ENCODE measurements around the gene ARRB1.
"Not testable (repeated sequence)": the region's sequence is repeated elsewhere in the genome, so short reads cannot be mapped to it uniquely, and the experiment has no call there.

ARRB1 gene

DNA sequence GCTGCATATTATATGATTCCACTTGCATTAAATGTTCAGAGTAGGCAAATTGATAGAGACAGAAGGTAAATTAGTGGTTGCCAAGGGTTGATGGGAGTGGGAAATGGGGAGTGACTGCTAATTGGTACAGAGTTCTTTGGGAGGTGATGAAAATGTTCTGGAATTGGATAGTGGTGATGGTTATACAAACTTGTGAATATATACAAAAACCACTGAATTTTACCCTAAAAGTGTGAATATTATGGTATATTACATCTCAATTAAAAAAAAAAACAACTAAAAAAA lies 52.5 kb downstream of the ARRB1 start:
- no peak for DNase-seq (ENCODE audit: low read depth)

DNA sequence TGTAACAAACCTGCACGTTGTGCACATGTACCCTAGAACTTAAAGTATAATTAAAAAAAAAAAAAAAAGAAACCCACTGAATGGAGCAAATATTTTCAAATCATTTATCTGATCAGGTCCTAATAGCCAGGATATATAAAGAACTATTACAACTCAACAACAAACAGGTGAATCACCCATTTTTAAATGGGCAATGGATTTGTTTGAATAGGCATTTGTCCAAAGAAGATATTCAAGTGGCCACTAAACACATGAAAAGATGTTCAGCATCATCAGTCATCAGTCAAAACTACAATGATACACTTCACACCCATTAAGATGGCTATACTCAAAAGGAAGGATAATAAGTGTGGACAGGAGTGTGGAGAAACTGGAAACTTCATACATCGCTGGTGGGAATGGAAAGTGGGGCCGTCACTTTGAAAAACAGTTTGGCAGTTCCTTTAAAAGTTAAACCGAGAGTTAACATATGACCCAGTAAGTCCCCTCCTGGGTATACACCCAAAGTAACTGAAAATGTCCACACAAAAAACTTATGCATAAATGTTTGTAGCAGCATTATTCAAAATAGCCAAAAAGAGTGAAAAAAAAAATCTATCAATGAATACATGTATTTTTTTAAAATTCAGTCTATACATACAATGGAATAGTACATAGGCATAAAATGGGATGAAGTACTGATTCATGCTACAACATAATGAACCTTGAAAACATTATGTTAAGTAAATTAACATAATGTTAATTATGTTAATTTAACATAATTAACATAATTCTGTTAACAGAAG lies 53.1 kb downstream of the ARRB1 start:
- no peak for DNase-seq (ENCODE audit: low read depth)

DNA sequence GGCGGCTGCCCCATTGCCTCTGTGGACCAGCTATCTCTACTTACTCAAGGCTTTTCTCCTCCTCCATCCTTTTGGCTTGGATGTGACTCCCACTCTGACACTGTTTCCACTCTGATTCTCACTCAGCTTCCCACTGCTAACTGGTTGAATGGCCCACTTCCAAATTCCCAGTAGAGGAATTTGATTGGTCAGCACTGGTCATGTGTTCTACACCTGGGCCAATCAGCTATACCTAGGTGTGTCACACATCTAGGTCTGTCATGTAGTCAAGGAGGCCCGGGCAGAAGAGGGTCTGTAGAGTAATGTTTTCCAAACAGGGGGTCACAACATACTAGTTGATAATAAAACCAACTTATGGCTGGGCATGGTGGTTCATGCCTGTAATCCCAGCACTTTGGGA lies 57.6 kb downstream of the ARRB1 start:
- DNase-seq (ENCODE audit: low read depth), result no peak

DNA sequence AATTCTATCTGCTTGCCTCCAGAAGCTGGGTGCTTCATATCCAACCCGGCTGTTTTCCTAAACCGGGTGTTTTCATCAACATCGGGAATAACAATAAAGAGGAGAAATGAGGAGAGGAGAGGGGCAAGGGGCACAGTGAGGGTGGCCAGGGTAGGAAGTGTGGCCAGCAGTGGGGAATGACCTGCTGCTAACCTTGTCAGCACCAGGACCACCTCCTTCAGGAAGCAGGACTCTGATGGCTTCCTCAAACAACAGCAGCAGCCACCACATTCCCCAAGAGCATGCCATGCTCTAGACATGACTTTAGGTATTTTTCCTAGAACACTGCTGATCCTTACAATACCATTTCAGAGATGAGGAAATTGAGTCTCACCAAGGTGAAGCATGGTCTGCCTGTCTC lies 58.5 kb downstream of the ARRB1 start:
- DNase-seq (ENCODE audit: low read depth), result no peak

DNA sequence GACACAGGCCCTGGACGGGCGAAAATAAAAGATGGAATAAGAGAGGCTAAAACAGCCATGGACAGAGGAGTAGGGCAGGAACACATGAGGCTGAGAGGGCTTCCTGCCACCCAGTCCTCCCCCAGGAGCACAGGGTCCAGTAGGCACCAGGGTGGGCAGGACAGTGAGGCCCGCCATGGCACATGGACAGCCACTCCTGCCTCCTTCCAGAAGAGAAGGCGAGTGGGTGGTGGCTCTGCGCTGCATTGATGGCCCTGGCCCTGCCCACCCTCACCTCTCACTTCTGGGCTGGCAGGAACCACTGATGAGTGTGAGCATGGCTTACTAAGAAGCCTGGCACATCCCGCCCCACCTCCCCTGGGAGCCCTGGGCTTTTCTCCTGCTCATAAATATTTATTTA lies 59.7 kb downstream of the ARRB1 start:
- DNase-seq (ENCODE audit: low read depth), result no peak

DNA sequence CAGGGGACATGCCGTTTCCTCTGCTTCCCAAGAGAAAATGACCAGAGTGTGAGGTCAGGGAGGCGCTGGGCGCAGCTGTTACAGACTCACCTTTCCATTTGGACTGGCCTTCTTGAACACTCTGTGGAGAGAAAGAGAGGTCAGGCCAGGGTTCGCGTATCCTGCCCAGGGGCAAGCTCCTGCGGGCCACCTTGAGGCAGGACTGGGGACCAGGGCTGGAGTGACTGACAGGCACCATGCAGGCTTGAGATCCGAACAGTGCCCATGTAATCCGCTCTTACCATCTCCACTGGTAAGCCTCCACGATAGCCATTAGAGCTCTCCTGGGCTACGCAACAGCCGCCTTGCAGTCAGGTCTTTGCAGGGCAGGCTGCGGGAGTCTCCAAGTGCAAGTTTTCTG lies 61.5 kb downstream of the ARRB1 start:
- no peak for DNase-seq (ENCODE audit: low read depth)

DNA sequence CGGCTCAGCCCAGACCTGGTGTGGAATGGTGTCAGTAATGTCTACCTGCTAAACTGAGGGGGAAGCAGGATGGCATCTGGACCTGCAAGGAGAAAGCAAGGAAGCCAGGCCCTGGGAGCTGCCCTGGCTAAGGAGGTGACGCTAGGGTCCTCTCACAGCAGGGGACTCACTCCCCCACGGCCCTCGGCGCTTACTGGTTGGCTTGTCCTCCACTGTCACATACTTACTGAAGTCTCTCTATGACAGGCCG lies 62.0 kb downstream of the ARRB1 start:
- no peak for DNase-seq (ENCODE audit: low read depth)

DNA sequence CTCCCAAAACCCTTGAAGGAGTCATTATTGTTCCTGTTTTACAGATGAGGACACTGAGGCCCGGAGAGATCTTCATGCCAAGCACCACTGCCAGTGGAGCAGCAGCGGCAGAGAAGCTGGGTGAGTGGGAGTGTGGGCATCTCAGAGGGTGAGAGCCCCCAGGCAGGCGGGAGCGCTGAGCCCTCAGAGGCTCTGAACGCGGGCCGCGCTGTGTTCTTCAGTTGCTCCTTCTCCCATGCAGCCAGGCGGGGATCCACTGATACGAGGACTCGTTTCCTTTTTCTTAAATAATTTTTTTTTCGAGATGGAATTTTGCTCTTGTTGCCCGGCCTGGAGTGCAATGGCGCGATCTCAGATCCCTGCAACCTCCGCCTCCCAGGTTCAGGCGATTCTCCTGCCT lies 63.9 kb downstream of the ARRB1 start:
- DNase-seq (ENCODE audit: low read depth), result no peak

DNA sequence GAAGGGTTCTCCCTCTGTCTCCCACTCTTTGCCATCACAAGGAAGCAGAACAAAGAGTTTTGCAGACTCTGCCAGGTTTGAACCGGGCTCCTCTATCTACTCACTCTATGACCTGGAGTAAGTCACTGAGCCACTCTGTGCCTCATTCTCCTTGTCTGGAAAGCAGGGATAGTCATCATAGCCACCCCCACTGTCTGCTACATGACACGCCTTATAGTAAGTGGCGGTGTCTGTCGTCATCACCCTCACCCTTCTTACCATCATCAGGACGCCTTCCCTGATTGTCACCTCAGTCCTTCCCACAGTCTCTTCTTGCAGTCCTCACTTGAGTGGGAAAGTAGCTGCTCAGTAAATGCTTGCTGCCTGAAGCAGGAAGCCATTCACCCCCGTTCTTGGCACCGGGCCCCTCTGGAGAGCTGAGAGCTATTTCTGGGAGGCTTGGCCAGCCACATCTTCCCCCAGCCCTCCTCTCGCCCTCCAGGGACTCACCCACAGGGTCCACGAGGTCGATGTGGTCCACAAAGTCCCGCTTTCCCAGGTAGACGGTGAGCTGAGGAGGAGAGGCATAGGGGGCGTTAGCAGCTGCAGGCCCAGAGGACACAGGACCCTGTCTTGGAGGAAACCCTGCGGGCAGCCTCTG lies 64.5 kb downstream of the ARRB1 start:
- DNase-seq (ENCODE audit: low read depth), result no peak

DNA sequence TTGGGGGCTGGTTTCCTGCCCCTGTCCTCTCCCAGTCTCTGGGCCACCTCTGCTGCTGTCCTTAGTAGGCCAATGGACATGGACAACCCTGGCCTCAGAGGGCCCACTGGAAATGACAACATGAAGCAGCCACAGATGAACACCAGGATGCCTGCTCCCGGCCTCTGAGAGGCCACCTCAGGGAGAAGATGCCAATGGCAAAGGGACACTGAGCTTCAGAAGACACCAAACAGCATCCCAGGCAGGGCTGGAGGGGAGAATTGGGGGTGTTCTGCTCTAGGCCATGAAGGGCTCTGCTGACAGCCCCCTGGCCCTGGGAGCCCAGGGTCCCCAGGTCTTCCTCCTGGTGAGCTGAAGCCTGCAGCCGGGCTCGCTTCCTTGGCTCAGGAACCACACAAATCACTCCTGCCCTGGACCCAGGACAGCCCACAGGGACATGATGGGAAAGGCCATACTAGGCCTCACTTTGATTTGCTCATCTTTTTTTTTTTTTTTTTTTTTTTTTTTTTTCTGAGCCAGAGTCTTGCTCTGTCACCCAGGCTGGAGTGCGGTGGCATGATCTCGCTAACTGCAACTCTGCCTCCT lies 65.6 kb downstream of the ARRB1 start:
- no peak for DNase-seq (ENCODE audit: low read depth)

DNA sequence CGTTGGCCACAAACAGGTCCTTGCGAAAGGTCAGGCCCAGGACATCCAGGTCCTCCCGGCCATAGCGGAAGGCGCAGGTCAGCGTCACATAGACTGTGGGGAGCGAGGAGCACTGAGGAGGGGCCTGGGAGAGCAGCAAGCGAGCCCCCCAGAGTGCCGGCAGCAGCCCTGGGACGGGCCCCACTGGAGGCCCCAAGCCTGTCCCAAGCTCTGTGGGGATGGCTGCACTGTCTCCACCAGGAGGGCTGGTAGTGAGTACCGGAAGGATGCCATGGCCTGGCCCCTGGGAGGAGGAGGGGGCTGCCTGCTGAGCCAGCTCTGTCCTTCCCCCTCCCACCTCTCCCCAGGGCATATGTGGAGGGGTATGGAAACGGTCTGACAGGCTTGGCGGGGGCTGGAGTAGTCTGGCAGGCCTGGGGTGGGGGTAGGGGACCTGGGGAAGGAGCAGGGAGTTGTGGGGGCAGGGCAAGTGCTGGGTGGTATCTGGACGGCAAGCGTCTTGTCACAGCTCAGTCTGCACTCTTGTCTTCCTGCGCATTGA lies 68.0 kb downstream of the ARRB1 start:
- DNase-seq (ENCODE audit: low read depth), result no peak

DNA sequence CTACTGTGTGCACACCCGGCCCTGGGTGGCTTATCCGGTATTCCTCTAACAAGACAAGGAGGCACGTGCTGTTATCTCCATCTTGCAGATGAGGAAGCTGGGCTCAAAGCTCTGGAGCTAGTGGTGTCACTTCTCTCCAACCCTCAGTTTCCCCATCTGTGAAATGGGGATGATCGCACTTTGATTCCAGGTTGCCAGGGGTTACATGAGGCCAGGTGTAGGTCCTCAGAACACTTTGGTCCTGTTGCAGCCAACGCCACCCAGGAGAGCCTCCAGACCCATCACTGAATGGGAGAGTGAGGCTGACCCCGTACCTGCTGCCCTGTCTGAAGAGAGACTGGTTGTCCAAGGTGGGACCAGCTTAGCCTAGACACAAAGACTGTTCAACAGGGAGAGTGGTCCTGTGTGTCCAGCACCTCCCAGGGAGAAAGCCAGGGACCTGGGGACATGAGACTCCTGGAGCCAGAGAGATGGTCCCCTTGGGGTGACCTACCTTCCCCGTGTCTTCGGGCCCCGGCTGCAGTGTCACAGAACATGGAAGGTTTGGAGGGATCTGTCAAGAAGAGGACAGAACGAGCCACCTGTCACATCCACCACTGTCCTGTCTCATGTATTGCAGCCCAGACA lies 69.9 kb downstream of the ARRB1 start:
- DNase-seq (ENCODE audit: low read depth), result no peak

DNA sequence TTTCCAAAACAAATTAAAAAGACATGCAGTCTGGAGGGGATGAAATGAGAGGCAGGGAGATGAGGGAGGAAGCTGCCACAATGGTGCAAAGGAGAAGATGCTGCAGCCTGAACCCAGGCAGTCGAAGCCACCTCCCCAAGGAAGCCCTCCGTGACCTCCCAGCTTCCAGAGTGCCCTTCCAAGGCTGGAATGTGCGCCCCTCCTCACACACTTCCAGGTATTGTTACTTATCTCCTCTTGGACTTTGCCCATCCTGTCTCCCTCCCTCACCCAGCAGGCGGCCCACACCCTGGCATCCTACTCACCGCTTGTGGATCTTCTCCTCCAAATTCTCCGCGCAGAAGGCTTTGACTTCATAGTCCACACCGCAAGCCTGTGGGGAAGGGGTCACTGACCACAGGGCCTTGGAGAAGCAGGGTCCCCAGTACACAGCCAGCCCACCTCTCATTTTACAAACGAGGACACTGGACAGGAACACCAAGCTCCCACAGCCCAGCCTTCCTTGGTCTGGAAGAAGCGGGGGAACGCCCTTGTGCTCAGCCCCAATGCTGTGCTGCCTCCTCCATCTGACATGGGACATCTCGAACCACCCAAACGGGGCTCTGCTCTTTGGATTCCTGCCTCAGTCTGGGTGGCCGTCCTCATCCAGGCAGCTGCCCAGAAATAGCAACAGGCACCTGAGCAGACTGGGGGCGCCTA lies 70.5 kb downstream of the ARRB1 start:
- DNase-seq (ENCODE audit: low read depth), result no peak

DNA sequence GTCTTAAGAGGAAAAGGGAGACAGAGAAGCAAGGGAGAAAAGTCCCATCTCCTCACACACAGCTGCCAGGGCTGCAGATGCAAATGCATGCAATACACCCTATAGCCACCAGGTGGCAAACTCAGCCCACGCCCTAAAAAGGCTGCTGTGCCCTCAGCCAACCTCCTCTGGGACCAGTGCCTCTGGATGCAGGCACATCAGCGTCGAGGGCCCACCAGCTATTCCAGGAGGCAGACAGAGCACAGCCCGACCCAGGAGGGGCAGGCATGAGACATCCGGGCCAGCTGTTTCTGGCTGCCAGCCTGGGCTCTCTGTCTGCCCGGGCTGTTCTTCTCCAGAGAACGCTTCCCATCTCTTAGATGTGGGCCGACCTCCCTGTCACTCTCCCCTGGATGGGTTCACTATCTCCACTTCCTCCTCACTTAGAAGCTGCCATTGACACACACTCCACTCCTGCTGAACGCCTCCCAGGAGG lies 71.2 kb downstream of the ARRB1 start:
- DNase-seq (ENCODE audit: low read depth), result no peak

DNA sequence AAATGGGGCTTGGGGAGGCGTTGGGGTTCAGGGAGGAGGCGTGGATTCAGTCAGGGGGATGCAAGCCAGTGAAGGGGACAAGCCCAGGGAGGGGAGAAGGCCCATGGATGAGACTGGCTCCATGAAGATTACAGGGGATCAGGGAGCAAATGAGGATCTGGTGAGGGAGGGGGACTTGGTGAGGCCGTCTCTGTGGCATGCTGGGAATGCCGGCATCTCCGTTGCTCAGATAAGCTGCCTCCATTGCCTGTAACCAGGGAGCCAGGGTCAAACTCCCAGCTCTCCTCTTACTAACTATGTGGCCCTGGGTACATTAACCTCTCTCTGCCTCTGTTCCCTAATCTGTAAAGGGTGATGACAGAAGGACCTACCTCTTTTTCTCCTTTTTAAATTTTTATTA lies 72.2 kb downstream of the ARRB1 start:
- DNase-seq (ENCODE audit: low read depth), result no peak

DNA sequence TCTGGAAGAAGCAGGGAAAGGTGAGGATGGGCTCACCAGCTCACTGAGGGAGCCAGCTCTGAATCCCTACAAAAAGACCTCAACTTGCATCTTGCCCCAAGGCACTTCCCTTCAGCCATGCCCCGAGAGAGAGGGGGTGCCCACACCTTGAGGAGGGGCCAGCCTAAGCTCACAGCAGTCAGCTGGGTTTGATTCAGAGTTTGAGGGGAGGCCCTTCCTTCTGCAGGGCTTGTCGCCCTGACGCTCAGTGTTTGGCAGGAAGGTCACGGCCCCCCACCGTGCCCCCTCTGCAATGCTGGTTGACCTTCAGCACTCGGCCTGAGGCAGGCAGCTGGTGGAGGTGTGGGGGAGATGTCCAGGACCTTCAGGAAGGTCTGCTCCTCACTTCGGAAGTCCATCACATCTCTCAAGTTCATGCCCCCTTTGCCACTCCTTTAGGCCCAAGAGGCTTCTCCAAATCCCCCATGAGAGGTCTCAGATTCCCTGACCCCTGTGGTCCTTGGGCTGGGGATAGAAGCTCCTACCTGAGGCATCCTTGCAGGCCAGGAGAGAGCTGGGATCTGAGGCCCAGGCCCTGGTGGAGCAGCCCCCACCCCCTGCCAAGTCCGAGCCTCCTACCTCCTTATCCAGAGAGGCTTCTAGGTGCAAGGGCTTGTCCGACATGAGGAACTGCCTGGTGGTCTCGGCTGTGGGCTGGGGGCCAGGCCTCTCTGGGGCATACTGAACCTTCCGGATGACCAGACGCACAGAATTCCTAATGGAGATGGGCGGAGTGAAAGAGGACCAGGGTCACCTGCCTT lies 73.3 kb downstream of the ARRB1 start:
- no peak for DNase-seq (ENCODE audit: low read depth)

DNA sequence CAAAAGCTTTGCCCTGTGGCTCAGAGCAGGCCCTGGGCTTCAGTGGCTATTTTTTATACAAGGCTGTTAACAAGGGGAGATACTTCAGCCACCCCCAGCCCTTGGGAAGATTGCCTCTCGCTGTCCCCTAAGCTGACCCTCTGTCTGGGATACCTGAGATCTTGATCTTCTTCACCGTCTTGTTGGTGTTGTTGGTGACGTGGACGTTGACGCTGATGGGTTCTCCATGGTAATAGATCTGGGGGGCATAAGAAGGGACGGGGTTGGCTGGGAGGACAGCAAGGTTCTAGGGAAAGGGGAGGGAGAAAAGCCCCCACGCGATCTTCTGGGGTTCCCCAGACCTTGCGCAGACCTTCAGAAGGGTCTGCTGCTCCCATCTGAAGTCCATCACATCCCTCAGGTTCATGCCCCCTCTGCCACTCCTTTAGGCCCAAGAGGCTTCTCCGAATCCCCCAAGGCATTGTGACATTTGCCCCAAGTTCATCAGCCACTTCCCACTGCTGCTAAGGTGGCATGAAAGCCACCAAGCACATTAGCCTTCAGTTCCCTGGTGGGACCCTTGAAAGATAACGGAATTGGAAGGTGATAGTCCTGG lies 74.2 kb downstream of the ARRB1 start:
- DNase-seq (ENCODE audit: low read depth), result no peak

DNA sequence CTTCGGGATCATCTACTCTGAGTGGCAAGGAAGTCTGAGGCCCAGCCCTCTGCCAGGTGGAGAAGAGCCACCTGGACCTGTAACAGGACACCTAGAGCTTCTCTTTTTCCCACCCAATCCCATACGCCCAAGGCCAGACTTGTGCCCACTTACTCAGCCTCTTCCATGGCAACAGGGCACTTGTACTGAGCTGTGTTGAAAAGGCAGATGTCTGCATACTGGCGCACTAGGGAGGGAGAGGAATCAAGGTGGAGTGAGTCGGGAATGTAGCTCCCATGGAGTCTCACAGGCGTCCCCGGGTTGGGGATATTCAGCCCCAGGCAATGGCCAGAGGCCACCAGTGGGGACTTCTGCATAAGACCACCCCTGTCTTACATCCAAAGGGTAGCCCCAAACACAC lies 74.8 kb downstream of the ARRB1 start:
- no peak for DNase-seq (ENCODE audit: low read depth)

DNA sequence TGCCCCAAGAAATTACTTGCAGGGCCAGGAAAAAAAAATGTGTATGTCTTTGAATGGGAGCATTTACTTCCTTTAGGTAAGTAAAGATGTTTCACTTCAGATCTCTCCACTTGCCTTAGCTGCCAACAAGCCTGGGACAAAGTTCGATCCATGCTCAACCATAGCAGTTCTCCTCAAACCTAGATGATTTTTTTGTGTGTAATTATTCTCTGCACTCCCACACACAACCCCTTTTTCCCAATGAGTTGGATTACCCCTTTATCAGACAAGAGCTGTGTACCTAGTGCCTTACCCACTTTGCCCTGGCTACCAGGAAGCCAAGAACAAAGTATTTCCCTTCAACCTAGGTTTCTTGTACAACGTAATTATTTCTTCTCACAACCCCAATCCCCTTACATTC lies 75.3 kb downstream of the ARRB1 start:
- DNase-seq (ENCODE audit: low read depth), result no peak

DNA sequence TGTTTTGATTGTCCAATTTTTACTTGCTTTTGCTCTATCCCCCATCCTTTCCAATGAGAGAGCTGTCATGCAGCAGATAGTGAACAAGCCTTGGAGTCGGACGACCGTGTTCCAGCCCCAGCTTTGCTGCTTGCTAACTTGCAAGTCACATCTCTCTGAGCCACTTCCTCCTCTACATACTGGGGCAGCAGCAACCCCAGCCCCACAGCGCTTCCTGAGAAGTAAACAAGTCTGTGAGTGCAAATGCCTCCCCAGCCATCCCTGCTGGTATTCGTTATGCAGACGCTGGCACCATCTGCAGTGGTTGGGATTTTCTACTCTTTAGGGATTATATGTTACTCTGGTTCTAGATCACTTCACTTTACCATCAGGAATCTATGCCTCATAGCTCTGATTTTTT lies 75.9 kb downstream of the ARRB1 start:
- no peak for DNase-seq (ENCODE audit: low read depth)

DNA sequence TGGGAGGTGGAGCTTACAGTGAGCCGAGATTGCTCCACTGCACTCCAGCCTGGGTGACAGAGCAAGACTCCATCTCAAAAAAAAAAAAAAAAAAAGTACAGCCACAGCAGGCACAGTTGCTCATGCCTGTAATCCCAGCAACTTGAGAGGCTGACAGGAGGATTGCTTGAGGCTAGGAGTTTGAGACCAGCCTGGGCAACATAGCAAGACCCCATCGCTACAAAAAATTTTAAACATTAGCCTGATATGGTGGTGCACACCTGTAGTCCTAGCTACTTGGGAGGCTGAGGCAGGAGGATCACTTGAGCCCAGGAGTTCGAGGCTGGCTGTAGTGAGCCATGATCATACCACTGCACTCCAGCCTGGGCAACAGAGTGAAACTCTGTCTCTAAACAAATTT lies 76.7 kb downstream of the ARRB1 start:
- DNase-seq (ENCODE audit: low read depth), result not testable (repeated sequence)

All from GM04503 (cell line).